Keratinocyte (primary cell): ENCODE data around the gene FOXS1. TPM values are rescaled to one million over a fixed set of nuclear protein-coding genes. Genes with fewer than 3 reads are reported as not detected.

Source experiments
- DNase-seq: peaks from one replicate; pipeline ENCODE4 v3.0.0-alpha.2; 2011; ENCODE audit warnings: low read depth, missing footprints, low spot score
- FAIRE-seq: peaks from 2 replicates; lab custom pipeline; 2011; peaks lifted over from hg19 to GRCh38; lab: Jason Lieb, UNC
- H2AFZ ChIP-seq: 2 replicates; pipeline ENCODE4 v1.6.0; 2012; ENCODE audit warnings: low read length, control low read depth, inconsistent platforms; ENCODE audit not compliant: control insufficient read depth
- H3K27ac ChIP-seq: 2 replicates; pipeline ENCODE4 v1.5.1; 2011; ENCODE audit warnings: low read length; ENCODE audit not compliant: control insufficient read depth, insufficient read depth
- H3K27me3 ChIP-seq: 3 replicates; pipeline ENCODE4 v1.6.0; 2011; ENCODE audit warnings: low read length; ENCODE audit not compliant: control insufficient read depth, insufficient read depth; ENCODE audit errors: extremely low read depth
- H3K36me3 ChIP-seq, 2 experiments: 2 replicates in 1 of 2; 3 replicates in 1 of 2; pipeline ENCODE4 v1.5.1; 2011; ENCODE audit warnings: low read length in 2 of 2, mild to moderate bottlenecking in 1 of 2; ENCODE audit not compliant: control insufficient read depth in 2 of 2, insufficient read depth in 2 of 2; ENCODE audit errors: extremely low read depth in 1 of 2
- H3K4me1 ChIP-seq: 3 replicates; pipeline ENCODE4 v1.5.1; 2011; ENCODE audit warnings: low read length; ENCODE audit not compliant: control insufficient read depth, insufficient read depth; ENCODE audit errors: extremely low read depth
- H3K4me2 ChIP-seq: 3 replicates; pipeline ENCODE4 v1.6.0; 2011; ENCODE audit warnings: low read depth, low read length; ENCODE audit not compliant: control insufficient read depth, insufficient read depth; ENCODE audit errors: extremely low read depth
- H3K4me3 ChIP-seq, 3 experiments: fragments of 200-600 bp in 1 of 3; sonication (generic) in 1 of 3; 2 replicates in 2 of 3; 3 replicates in 1 of 3; pipeline ENCODE4 v1.5.1; 2011 to 2016; ENCODE audit warnings: low read length in 3 of 3, mild to moderate bottlenecking in 3 of 3, control low read depth in 2 of 3, inconsistent platforms in 1 of 3, low read depth in 1 of 3, mixed read lengths in 1 of 3, mixed run types in 1 of 3, moderate library complexity in 1 of 3; ENCODE audit not compliant: control insufficient read depth in 2 of 3, insufficient read depth in 2 of 3; ENCODE audit errors: extremely low read depth in 1 of 3
- H3K79me2 ChIP-seq: 2 replicates; pipeline ENCODE4 v1.6.0; 2012; ENCODE audit warnings: low read length; ENCODE audit not compliant: control insufficient read depth, insufficient read depth
- H3K9ac ChIP-seq: 3 replicates; pipeline ENCODE4 v1.6.0; 2011; ENCODE audit warnings: low read length; ENCODE audit not compliant: control insufficient read depth, insufficient read depth; ENCODE audit errors: extremely low read depth
- H3K9me1 ChIP-seq: 3 replicates; pipeline ENCODE4 v1.6.0; 2011; ENCODE audit warnings: low read length; ENCODE audit not compliant: control insufficient read depth, insufficient read depth; ENCODE audit errors: extremely low read depth
- H3K9me3 ChIP-seq: 2 replicates; pipeline ENCODE4 v1.5.1; 2012; ENCODE audit warnings: low read depth, low read length; ENCODE audit not compliant: control insufficient read depth
- H4K20me1 ChIP-seq: 3 replicates; pipeline ENCODE4 v1.6.0; 2011; ENCODE audit warnings: low read length; ENCODE audit not compliant: control insufficient read depth, insufficient read depth; ENCODE audit errors: extremely low read depth
- CTCF ChIP-seq, 3 experiments: IDR thresholded peaks in 1 of 3; conservative IDR thresholded peaks in 1 of 3; optimal IDR thresholded peaks in 1 of 3; 2 replicates in 2 of 3; 3 replicates in 1 of 3; pipeline versions ENCODE3 to v1.5.1; 2011; ENCODE audit warnings: low read length in 3 of 3, mild to moderate bottlenecking in 3 of 3, moderate library complexity in 2 of 3, control low read depth in 1 of 3, inconsistent platforms in 1 of 3; ENCODE audit not compliant: insufficient read depth in 2 of 3; ENCODE audit errors: extremely low read depth in 1 of 3
- EZH2 ChIP-seq: IDR thresholded peaks from one replicate; pipeline ENCODE4 v1.6.1; 2012; ENCODE audit warnings: inconsistent platforms, mild to moderate bottlenecking, low read length, moderate library complexity
- dilution Hi-C: fragments of 300-500 bp; cut with MboI; formaldehyde crosslinking; loops from one replicate; pipeline ENCODE4 v1.7.0; 2020; ENCODE audit warnings: low sequenced_read_pairs; ENCODE audit not compliant: extremely low pct_ligation_motif_present
- polyA plus RNA-seq, 5 experiments: library from polyadenylated mRNA; depleted of rRNA in 3 of 5; stranded (reverse) in 3 of 5; stranded (forward) in 1 of 5; unstranded in 1 of 5; fragments of >200 nt; gene quantifications; 1 replicate in 1 of 5; 2 replicates in 3 of 5; 3 replicates in 1 of 5; pipeline versions ENCODE4 v1.2.1 to v1.2.3, GENCODE V29; 2011 to 2012; ENCODE audit warnings: missing spikeins in 2 of 5, low read depth in 1 of 5, low replicate concordance in 1 of 5

The FOXS1 gene
- polyA plus RNA-seq, 1 donor (not counting 4 experiments of a cell fraction or from before 2014, with no cell fraction given) = not detected

DNA sequence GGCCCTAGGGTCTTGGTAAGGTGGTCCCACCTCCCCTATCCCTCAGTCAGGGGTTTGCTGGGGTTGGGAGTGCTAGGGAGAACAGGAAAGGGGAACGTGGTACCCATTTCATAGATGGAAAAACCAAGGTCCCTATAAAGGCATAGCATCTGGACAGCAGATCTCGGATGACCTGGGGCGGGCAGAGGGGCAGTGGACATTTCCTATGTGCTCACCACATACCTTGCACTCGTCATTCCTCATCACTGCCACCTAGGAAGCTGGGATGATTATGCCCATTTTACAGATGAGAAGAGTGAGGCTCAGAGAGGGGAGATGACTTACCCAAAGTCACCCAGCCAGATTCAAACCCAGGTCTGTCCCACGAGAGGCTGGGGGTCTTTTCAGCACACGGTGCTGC is 14.2 kb downstream of the FOXS1 start:
- dilution Hi-C loops = no loop called here
- no peak for TF ChIP-seq EZH2
- no peak for TF ChIP-seq CTCF (optimal IDR thresholded peaks at IDR 0.05 in 1 of 3, IDR thresholded peaks at IDR 0.05 in 1 of 3, conservative IDR thresholded peaks at IDR 0.05 in 1 of 3; ENCODE audit: extremely low read depth in 1 of 3, insufficient read depth in 2 of 3, low read length in 3 of 3)
- FAIRE-seq = no peak

GRCh38 chr20:31830406-31830981 is 14.9 kb downstream of the FOXS1 start:
- Histone ChIP-seq H3K27ac (no peak overlapping the region), H3K9me3 (no peaks in the 10 kb centered on the region), H3K4me1 (no peaks in the 10 kb centered on the region), H3K79me2 (no peaks in the 10 kb centered on the region), H3K4me3 (no peak overlapping the region), H3K9ac (no peak overlapping the region), H3K27me3 (peaks cover 9% of the 10 kb centered on the region), H3K36me3 (no peaks in the 10 kb centered on the region), H4K20me1 (no peaks in the 10 kb centered on the region), H3K4me2 (no peak overlapping the region), H3K9me1 (no peaks in the 10 kb centered on the region), H2AFZ (no peak overlapping the region)
- no peak for TF ChIP-seq CTCF (optimal IDR thresholded peaks at IDR 0.05 in 1 of 3, IDR thresholded peaks at IDR 0.05 in 1 of 3, conservative IDR thresholded peaks at IDR 0.05 in 1 of 3; ENCODE audit: extremely low read depth in 1 of 3, insufficient read depth in 2 of 3, low read length in 3 of 3)
- TF ChIP-seq EZH2 = no peak
- DNase-seq (no peak), FAIRE-seq (no peak)
- dilution Hi-C loops = no loop called here

More for the DNA sequence above, 14.2 kb downstream of the FOXS1 start:
- Histone ChIP-seq H3K9me3 (no peaks in the 10 kb centered on the region), H2AFZ (no peak overlapping the region), H3K79me2 (no peaks in the 10 kb centered on the region), H3K9ac (no peak overlapping the region), H3K27me3 (peaks cover 9% of the 10 kb centered on the region), H3K27ac (no peak overlapping the region), H3K9me1 (no peaks in the 10 kb centered on the region), H3K36me3 (no peaks in the 10 kb centered on the region), H3K4me3 (no peak overlapping the region), H3K4me2 (no peak overlapping the region), H3K4me1 (peaks cover 6% of the 10 kb centered on the region), H4K20me1 (no peaks in the 10 kb centered on the region)
- DNase-seq = no peak
